ENCODE results near the gene BNC2. TPM values are rescaled to one million over a fixed set of nuclear protein-coding genes. Genes with fewer than 3 reads are reported as not detected.

Gene BNC2
- total and polyA plus RNA-seq, 7 donors = 0.23 to 205 (median 117) TPM

DNA sequence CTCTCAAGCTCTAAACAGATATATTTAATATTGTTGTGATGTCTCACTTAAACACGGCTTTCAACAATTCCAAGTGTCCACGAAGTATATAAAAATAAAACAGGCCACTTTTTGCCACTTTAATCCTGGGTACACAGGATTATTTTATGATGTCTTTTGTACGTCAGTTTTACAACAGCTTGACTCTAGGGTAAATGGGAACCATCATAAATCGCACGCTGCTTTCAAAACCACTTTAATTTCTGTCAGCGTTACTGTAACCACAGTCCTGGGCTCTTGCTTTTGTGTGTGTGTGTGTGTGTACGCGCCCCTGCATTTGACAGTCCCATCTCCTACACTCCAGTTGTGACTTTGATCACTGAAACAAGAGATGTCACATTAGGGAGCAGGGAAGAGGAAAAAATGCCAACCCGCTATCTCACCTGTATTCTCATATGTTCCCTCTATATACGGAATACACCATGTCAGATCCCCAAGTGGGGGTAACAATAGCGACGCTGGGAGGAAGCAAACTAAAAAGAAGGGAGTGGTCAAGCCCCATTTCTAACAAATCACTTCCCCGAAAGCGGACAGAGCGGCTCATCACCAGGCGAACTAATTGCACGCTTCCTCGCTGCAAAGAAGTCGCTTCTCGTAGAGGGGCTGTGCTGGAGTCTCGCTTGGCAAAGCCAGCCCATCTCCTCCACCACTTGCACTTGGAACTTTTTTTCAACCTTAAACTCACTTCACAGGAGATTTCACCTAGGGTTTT, 1.2 kb downstream of the BNC2 start:
- H3K27me3 ChIP-seq = no peaks in the 10 kb centered on the region
- peak overlapping the region; percentile 88 to 98 (median 95) for H3K27ac ChIP-seq
- no peaks in the 10 kb centered on the region for H3K36me3 ChIP-seq
- H3K4me3 ChIP-seq = peak overlapping the region; percentile 54 to 91 (median 84)
- intact Hi-C loops (cut with DNase I) = loop anchor here (5.0 to 10.0 kb wide), 3 partner anchors 42 to 347 kb away; no protein-coding TSS in a partner anchor
- WGBS, 2 donors = 4 to 11% methylated on average over 21 of the region's 21 CpGs
- H3K4me1 ChIP-seq = peaks cover 0 to 43% (median 21%) of the 10 kb centered on the region in 4 donors
- no peaks in the 10 kb centered on the region for H3K9me3 ChIP-seq
- TF ChIP-seq, protein P1, sequence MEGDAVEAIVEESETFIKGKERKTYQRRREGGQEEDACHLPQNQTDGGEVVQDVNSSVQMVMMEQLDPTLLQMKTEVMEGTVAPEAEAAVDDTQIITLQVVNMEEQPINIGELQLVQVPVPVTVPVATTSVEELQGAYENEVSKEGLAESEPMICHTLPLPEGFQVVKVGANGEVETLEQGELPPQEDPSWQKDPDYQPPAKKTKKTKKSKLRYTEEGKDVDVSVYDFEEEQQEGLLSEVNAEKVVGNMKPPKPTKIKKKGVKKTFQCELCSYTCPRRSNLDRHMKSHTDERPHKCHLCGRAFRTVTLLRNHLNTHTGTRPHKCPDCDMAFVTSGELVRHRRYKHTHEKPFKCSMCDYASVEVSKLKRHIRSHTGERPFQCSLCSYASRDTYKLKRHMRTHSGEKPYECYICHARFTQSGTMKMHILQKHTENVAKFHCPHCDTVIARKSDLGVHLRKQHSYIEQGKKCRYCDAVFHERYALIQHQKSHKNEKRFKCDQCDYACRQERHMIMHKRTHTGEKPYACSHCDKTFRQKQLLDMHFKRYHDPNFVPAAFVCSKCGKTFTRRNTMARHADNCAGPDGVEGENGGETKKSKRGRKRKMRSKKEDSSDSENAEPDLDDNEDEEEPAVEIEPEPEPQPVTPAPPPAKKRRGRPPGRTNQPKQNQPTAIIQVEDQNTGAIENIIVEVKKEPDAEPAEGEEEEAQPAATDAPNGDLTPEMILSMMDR (IDR thresholded peaks at IDR 0.05) = no peak
- TF ChIP-seq POLR2AphosphoS5 (IDR thresholded peaks at IDR 0.05) = peak in 2 of 4 donors; percentile 22 to 32
- DNase-seq = peak; percentile 78

GRCh38 chr9:16868701-16869100, 1.8 kb downstream of the BNC2 start:
- peak overlapping the region; percentile 54 to 91 (median 84) for H3K4me3 ChIP-seq
- peak overlapping the region; percentile 88 to 98 (median 95) for H3K27ac ChIP-seq
- TF ChIP-seq POLR2AphosphoS5 (IDR thresholded peaks at IDR 0.05) (peak in 1 of 4 donors; percentile 3), POLR2A (IDR thresholded peaks at IDR 0.05) (no peak)
- peaks cover 0 to 49% (median 25%) of the 10 kb centered on the region in 4 donors for H3K4me1 ChIP-seq
- H3K27me3 ChIP-seq = no peaks in the 10 kb centered on the region
- WGBS, 2 donors = 50 to 67% methylated on average over 5 of the region's 5 CpGs
- intact Hi-C loops (cut with DNase I) = loop anchor here (5.0 to 10.0 kb wide), 3 partner anchors 41 to 346 kb away; no protein-coding TSS in a partner anchor
- H3K9me3 ChIP-seq = no peaks in the 10 kb centered on the region
- no peaks in the 10 kb centered on the region for H3K36me3 ChIP-seq
- DNase-seq = no peak

DNA sequence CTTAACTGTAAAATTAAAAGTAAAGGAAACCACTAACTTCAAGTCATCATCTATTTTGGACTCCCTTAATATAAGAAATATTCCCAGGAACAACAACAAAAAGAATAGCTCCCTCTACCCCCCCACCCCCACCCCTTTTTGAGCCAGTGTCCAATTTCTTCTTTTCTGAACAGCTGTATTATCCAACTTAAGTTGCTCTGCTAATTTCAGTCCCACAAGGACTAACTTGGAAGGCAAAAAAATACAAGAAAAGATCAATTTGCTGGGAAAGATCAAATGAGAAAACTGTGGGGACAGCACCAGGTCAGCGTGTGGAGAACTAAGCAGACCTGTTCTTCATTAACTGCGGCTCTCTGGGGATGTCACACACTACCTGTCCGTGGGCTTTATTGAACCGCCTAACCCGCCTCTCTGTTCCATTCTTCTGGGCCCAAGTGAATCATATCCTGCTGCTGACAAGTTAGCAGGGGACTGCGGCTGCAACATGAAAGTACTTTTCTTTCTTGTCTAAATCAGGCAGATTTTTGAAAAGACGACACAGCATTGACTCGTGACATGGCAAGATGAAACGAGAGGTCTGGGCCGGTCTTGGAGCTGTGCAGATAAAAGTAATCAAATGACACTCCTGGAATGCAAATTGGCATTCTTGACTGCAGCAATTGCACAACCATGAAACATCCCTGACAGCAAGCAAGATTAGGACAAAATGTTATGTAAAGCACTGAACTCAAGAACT, 2.7 kb downstream of the BNC2 start:
- peak overlapping the region; percentile 88 to 98 (median 95) for H3K27ac ChIP-seq
- TF ChIP-seq EP300 (IDR thresholded peaks at IDR 0.05) (no peak), POLR2AphosphoS5 (IDR thresholded peaks at IDR 0.05) (peak in 3 of 4 donors; percentile 55 to 70 (median 58))
- TF ChIP-seq, protein P1 (IDR thresholded peaks at IDR 0.05) = no peak
- no peaks in the 10 kb centered on the region for H3K27me3 ChIP-seq
- intact Hi-C loops (cut with DNase I) = loop anchor here (5.0 to 10.0 kb wide), 3 partner anchors 40 to 345 kb away; no protein-coding TSS in a partner anchor
- peaks cover 0 to 51% (median 30%) of the 10 kb centered on the region in 4 donors for H3K4me1 ChIP-seq
- peak; percentile 82 for DNase-seq
- 71 to 74% methylated on average over 10 of the region's 10 CpGs for WGBS, 2 donors
- no peaks in the 10 kb centered on the region for H3K9me3 ChIP-seq
- peak overlapping the region; percentile 54 to 91 (median 84) for H3K4me3 ChIP-seq
- no peaks in the 10 kb centered on the region for H3K36me3 ChIP-seq

DNA sequence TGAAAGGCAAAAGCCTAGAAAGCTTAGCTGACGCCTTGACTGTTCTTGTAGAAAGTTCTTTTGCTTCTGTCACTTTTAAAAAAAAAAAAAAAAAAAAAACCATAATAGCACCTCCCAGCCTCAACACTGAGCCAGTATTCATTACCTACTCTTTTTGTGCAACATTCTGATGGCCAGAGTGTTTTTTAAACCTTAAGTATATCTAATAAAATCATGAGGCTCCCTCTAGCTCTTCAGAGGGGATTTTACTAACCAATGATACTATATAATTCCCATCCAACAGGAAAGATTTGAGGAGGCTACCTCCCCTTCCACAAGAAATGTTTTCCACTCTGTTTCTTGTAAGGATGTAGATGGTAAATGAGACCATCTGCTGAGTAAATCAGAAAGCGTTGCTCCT, 3.9 kb downstream of the BNC2 start:
- TF ChIP-seq, protein P1 (IDR thresholded peaks at IDR 0.05) = no peak
- peak in 2 of 4 donors; percentile 8 to 28 for TF ChIP-seq POLR2AphosphoS5 (IDR thresholded peaks at IDR 0.05)
- Histone ChIP-seq H3K27ac (peak overlapping the region; percentile 88 to 98 (median 95)), H3K9me3 (no peaks in the 10 kb centered on the region), H3K4me1 (peaks cover 0 to 57% (median 34%) of the 10 kb centered on the region in 4 donors), H3K27me3 (no peaks in the 10 kb centered on the region), H3K4me3 (peak overlapping the region in 2 of 4 donors; percentile 90 to 91), H3K36me3 (no peaks in the 10 kb centered on the region)
- intact Hi-C loops (cut with DNase I) = loop anchor here (5.0 to 10.0 kb wide), 3 partner anchors 39 to 344 kb away; no protein-coding TSS in a partner anchor
- 83 to 85% methylated on average over 2 of the region's 2 CpGs for WGBS, 2 donors
- DNase-seq = no peak
